Chondrocyte (in vitro differentiated cells): ENCODE measurements around the gene ABCB4. TPM values are rescaled to one million over a fixed set of nuclear protein-coding genes. Genes with fewer than 3 reads are reported as not detected.
A peak's percentile ranks its signal among the peaks of the same experiment; 100 is the strongest.

Experiments
- DNase-seq: peaks from one replicate; pipeline ENCODE4 v3.0.0; 2021; ENCODE audit warnings: mixed read lengths, low spot score
- H3K27ac Mint-ChIP-seq: one replicate; pipeline ENCODE4 v1.8.0; 2021; ENCODE audit warnings: mild to moderate bottlenecking, moderate library complexity, mixed read lengths; ENCODE audit not compliant: unreplicated experiment
- H3K27me3 Mint-ChIP-seq: 2 replicates; pipeline ENCODE4 v1.8.0; 2021; ENCODE audit warnings: low read depth, mixed read lengths
- H3K36me3 Mint-ChIP-seq: 2 replicates; pipeline ENCODE4 v1.8.0; 2021; ENCODE audit warnings: low read depth, mixed read lengths
- H3K4me1 Mint-ChIP-seq: 2 replicates; pipeline ENCODE4 v1.8.0; 2021; ENCODE audit warnings: low read depth, mild to moderate bottlenecking, mixed read lengths
- H3K4me3 Mint-ChIP-seq: one replicate; pipeline ENCODE4 v1.8.0; 2021; ENCODE audit warnings: mild to moderate bottlenecking, moderate library complexity, mixed read lengths; ENCODE audit not compliant: unreplicated experiment
- H3K9me3 Mint-ChIP-seq: 2 replicates; pipeline ENCODE4 v1.8.0; 2021; ENCODE audit warnings: low read depth, mixed read lengths
- long read RNA-seq: library from polyadenylated mRNA; stranded (forward); transcript quantifications from one replicate; pipeline ENCODE4 v2.0.0, GENCODE V29; 2021
- total RNA-seq: library from RNA; stranded (reverse); gene quantifications from 3 replicates; pipeline ENCODE4 v1.2.1, GENCODE V29; 2021
- TF ChIP-seq, protein P1 (sequence below): fragments of 200-600 bp; sonication (generic); IDR thresholded peaks from 2 replicates; pipeline ENCODE4 v1.5.0; 2021; ENCODE audit warnings: antibody characterized with exemption, mild to moderate bottlenecking, moderate library complexity

ABCB4 gene
- total RNA-seq = 0.10 to 0.15 TPM in 2 of 3 replicates, not detected in the other
- long read RNA-seq = 0 reads

DNA sequence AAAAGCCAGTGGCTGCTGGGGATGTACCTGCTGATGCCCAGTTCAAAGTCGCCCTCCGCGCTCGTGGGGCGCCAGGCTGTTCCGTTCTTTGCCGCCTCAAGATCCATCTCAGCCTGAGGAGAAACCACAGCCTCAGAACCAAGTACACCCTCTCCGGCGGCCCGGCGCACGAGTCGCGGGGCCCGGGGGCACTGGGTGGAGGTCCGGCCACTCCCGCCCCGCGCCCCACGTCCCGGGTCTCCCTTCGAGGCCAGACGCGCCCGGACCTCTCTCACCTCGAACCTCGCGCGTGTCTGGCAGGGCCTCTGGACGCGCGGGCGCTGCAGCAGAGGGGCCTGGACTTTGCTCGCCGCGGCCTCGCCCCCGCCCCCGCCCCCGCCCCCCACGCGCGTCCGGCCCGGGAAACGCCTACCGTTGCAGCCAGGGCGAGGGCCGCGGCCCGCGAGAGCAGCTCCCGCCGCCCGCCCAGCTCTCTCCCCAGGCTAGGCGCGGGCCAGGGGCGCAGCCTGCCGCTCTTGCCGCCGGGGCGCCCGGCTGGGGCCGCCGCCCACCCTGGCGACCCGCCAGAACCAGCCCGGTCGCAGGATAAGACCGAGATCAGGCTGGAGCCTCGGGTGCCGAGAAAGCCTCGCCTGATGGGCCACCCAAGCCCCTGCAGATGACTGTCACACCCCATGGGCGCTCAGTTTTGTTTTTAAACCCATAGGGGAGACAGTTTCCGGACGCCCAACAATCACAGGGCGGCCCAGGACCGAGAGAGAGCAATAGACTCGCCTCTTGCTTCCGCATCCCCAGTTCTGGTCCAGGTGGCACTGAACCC is at the start of gene ABCB4:
Gene ABCB4, minus strand, starts transcription at position 322 of the 820 bp plus-strand sequence. Its CDS starts 215 bp downstream, at position 107.
- Mint-ChIP-seq H3K36me3 (no peaks in the 10 kb centered on the region), H3K4me1 (peaks cover 19% of the 10 kb centered on the region), H3K27me3 (peaks cover 36% of the 10 kb centered on the region), H3K9me3 (no peaks in the 10 kb centered on the region), H3K4me3 (peak within 1 kb of the TSS; percentile 48), H3K27ac (no peak within 1 kb of the TSS)
- TF ChIP-seq, protein P1, sequence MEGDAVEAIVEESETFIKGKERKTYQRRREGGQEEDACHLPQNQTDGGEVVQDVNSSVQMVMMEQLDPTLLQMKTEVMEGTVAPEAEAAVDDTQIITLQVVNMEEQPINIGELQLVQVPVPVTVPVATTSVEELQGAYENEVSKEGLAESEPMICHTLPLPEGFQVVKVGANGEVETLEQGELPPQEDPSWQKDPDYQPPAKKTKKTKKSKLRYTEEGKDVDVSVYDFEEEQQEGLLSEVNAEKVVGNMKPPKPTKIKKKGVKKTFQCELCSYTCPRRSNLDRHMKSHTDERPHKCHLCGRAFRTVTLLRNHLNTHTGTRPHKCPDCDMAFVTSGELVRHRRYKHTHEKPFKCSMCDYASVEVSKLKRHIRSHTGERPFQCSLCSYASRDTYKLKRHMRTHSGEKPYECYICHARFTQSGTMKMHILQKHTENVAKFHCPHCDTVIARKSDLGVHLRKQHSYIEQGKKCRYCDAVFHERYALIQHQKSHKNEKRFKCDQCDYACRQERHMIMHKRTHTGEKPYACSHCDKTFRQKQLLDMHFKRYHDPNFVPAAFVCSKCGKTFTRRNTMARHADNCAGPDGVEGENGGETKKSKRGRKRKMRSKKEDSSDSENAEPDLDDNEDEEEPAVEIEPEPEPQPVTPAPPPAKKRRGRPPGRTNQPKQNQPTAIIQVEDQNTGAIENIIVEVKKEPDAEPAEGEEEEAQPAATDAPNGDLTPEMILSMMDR = no peak
- DNase-seq = peak; percentile 89

DNA sequence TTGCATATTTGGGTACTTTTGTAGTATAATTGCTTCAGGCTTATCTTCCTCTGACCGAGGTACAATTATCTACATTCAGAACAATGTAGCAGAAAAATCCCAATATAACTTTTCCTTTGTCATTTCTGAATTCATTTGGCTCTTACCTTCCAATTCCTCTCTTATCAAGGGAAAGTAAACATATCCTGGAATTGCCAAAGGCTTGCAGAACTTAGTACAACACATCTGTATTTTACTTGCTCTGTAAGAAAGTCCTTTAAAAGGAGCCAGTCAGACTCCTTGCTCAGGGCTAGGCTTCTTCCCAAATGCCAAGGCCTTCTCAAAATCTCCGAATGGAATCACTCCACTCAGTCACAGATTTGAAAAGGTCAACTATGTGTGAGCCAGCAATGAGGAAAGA is 43.3 kb upstream of the ABCB4 start:
- TF ChIP-seq, protein P1 = no peak
- no peak for DNase-seq
- Mint-ChIP-seq H3K9me3 (no peaks in the 10 kb centered on the region), H3K36me3 (no peaks in the 10 kb centered on the region), H3K27ac (no peak overlapping the region), H3K27me3 (peaks cover 7% of the 10 kb centered on the region), H3K4me1 (no peaks in the 10 kb centered on the region), H3K4me3 (no peak overlapping the region)

DNA sequence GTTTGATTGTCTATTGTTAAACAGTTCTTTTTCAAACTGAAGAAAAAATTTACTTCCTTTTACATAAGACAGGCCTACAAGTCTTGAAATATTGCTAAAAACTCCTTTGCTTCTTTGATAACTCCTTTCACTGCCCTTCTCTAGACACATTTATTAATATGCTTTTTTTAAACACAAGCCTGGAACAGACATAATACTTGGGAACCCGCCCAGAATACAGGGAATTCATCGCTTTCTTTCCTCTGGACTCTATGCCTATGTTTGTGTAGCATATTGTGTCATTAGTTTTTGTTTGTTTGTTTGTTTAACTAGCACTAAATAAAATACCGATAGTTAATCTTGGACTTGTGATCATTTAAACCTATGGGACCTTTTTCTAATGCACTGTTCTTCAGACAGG is 42.4 kb upstream of the ABCB4 start:
- TF ChIP-seq, protein P1 = no peak
- no peaks in the 10 kb centered on the region for H3K36me3 Mint-ChIP-seq
- no peak for DNase-seq
- H3K9me3 Mint-ChIP-seq = no peaks in the 10 kb centered on the region
- no peak overlapping the region for H3K4me3 Mint-ChIP-seq
- peaks cover 12% of the 10 kb centered on the region for H3K27me3 Mint-ChIP-seq
- no peak overlapping the region for H3K27ac Mint-ChIP-seq
- no peaks in the 10 kb centered on the region for H3K4me1 Mint-ChIP-seq

DNA sequence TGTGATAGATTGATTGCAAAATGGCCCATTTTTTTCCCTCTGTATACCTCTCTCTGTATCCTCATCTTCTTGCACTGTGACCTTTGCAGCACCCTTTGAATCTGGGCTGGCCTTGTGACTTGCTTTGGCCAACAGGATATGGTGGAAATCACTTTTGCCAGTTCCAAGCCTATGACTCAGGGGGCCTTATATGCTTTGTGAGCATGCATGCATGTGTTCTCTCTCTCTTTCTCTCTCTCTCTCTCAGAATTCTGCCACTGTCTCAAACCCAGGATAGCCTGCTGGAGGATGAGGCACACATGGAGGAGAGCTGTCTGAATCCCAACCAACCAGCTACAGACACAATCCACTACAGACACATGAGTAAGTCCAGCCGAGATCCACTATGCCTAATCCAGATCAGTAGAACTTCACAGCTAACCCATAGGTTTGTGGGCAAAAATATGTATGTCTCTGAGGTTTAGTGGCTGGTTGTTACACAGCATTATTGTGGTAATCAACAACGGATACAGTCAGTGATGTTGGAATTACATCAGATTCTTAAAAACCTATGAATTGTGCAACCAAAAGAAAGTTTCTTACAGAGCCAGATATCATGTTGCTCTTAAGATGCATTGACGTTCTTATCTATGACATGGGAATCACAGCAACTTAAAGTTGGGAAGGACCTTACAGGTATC is 41.8 kb upstream of the ABCB4 start:
- Mint-ChIP-seq H3K27ac (no peak overlapping the region), H3K4me1 (no peaks in the 10 kb centered on the region), H3K9me3 (no peaks in the 10 kb centered on the region), H3K4me3 (no peak overlapping the region), H3K27me3 (peaks cover 12% of the 10 kb centered on the region), H3K36me3 (no peaks in the 10 kb centered on the region)
- TF ChIP-seq, protein P1 = no peak
- DNase-seq = no peak

DNA sequence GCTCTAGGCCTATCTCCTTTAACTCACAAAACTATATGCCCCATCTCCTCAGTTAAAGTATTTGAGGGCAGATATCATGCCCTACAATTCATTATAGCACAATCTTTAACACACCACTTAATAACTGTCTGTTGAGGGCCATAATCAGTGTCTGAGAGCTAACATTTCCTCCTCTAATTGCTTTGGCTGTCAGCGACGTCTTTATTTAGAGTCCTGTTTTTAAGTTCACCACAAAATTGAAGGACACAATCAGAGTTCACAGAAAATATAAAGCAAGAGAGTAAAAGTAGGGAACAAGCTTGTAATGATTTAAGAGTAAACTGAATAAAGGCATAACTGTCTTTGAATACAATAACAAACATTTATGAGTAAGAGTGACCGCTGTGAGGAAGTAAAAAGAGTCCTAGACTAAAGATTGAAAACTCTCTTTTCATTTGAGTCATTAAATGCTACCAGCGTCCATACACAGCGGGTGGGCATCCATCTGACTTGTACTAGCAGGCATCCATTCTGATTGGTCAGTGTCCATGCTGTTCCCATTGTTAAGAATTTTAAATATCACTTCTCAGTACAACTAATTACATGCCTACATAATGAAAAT is 38.4 kb upstream of the ABCB4 start:
- TF ChIP-seq, protein P1 = no peak
- no peak overlapping the region for H3K4me3 Mint-ChIP-seq
- no peak overlapping the region for H3K27ac Mint-ChIP-seq
- peaks cover 12% of the 10 kb centered on the region for H3K27me3 Mint-ChIP-seq
- no peak for DNase-seq
- no peaks in the 10 kb centered on the region for H3K9me3 Mint-ChIP-seq
- no peaks in the 10 kb centered on the region for H3K36me3 Mint-ChIP-seq
- H3K4me1 Mint-ChIP-seq = no peaks in the 10 kb centered on the region
